Spleen (tissue), 7 donors: ENCODE data around the gene EMC10.

Experiments used
- POLR2A ChIP-seq, 3 donors: fragments of 450-650 bp; IDR thresholded peaks; one replicate each; pipeline ENCODE4 v1.5.1; 2017; ENCODE audit warnings: antibody characterized with exemption in 3 of 3, mild to moderate bottlenecking in 1 of 3
- TF ChIP-seq, protein P1 (sequence below), 11 experiments: fragments of 200-600 bp in 7 of 11; fragments of 450-650 bp in 4 of 11; sonication (generic) in 4 of 11; IDR thresholded peaks in 8 of 11; conservative IDR thresholded peaks in 3 of 11; 1 replicate in 7 of 11; 2 replicates in 4 of 11; pipeline versions ENCODE4 v1.4.0 to v1.8.0; 2016 to 2021; ENCODE audit warnings: antibody characterized with exemption in 11 of 11, inconsistent platforms in 4 of 11, mild to moderate bottlenecking in 1 of 11
- donor health status: DM: no; HTN: no; CAD: no; lungs with moderate emphysema.
- donor health status: DM: no; HTN: no; CAD: no.
- donor health status: DM: no; HTN: no; CAD: no.

DNA sequence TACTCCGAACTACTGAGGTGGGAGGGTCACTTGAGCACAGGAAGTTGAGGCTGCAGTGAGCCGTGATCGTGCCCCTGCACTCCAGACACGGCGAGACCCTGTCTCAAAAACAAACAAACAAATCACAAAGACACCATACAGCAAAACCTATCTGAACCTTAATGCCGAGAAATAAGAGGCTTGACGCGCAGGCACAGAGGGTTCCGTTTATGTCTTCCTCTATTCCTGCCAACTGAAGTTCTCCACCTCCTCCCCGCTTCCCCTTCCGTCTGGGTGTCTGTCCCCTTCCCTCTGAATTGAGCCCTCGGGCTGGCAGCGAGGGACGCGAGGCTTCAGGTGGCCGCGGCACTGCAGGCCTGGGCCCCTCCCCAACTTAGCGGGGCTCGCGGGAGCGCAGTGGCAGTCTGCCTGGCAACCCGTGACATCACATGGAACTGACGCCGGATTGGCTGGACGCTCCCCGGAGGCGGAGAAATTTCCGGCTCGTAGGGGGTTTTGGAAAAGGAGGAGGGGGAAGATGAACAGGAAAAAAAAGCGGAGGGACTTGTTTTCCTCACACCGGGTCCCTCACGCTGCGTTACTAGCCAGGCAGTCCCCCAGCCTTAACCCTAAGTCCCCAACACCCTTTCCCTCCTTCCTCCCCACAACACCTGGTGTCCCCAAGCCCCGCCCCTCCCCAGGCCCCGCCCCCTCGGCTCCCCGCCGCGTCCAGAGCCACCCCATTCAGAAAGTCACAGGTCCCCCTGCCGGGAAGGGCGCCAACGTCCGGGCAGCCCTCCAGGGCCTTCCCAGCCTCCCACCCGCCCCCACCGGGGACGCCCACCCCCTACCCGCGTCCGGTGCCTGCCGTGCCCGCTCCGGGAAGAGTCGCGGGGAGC, 44.7 kb upstream of the EMC10 start:
- TF ChIP-seq, protein P1, sequence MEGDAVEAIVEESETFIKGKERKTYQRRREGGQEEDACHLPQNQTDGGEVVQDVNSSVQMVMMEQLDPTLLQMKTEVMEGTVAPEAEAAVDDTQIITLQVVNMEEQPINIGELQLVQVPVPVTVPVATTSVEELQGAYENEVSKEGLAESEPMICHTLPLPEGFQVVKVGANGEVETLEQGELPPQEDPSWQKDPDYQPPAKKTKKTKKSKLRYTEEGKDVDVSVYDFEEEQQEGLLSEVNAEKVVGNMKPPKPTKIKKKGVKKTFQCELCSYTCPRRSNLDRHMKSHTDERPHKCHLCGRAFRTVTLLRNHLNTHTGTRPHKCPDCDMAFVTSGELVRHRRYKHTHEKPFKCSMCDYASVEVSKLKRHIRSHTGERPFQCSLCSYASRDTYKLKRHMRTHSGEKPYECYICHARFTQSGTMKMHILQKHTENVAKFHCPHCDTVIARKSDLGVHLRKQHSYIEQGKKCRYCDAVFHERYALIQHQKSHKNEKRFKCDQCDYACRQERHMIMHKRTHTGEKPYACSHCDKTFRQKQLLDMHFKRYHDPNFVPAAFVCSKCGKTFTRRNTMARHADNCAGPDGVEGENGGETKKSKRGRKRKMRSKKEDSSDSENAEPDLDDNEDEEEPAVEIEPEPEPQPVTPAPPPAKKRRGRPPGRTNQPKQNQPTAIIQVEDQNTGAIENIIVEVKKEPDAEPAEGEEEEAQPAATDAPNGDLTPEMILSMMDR (IDR thresholded peaks at IDR 0.05 in 8 of 11, conservative IDR thresholded peaks at IDR 0.05 in 3 of 11) = peak in 2 of 11 experiments; percentile 7 to 23
- peak in 1 of 3 donors; percentile 34 for TF ChIP-seq POLR2A (IDR thresholded peaks at IDR 0.05)
